Stimulated activated CD8-positive, alpha-beta memory T cell treated with anti-CD3 and anti-CD28 coated beads, Interleukin-15, amount 100 ng/mL, for 4 hours (primary cell): ENCODE results near the gene CACNA1B.

Experiments
- DNase-seq, 2 donors: peaks; one replicate each; pipeline ENCODE4 v3.0.0-alpha.2; 2020; ENCODE audit warnings: low read depth in 2 of 2

CACNA1B gene

DNA sequence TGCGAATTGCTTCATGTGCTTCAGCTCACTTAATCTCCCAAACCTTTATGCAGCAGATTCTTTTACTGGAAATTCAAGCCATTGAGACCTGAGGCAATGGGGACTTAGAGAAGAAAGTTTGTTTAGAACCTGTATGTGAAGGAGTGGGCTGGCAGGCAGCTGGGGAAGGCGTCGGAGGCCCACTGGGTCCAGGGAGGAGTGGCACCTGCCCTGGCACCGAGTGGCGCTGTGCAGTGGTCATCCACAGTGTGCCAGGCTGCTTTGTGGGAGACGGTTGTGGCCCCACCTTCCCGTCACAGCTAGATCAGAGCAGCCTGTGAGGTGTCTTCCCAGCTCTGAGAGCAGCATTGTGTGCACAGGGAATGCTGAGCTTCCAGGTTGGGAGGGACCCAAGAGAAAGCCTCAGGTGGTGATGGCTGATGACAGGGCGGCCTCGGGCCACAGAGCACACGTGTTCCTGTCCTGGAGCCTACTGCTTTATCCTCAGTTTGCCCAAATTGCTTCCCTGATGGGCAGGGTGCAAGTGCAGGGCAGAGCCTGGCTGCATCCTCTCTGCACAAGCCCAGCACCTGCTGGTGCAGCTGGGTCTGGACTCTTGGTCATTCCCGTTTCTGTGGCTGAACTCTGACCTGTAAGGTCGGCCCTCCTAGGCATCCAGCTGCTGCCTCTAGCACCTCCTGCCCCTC lies 175.2 kb downstream of the CACNA1B start:
- no peak for DNase-seq

DNA sequence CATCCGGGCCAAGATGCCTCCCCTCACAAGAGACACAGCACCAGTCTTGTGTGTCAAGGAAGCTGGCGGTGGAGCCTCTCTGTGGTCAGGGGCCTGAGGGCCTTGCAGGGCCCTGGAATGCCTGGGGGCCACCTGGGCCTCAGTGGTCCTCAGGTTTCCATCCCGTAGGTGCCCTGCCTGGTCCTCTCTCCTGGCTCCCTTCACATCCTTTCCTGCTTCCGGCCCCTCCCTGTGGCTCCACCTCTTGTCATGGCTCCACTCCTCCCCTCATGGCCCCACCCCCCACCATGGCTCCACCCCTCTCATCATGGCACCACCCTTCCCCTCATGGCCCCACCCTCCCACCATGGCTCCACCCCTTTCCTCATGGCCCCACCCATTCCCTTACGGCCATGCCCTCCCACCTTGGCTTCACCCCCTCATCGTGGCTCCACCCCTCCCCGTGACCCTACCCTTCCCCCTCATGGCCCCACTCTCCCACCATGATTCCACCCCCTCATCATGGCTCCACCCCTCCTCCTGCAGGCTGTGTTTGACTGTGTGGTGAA lies 175.8 kb downstream of the CACNA1B start:
- DNase-seq, result no peak

DNA sequence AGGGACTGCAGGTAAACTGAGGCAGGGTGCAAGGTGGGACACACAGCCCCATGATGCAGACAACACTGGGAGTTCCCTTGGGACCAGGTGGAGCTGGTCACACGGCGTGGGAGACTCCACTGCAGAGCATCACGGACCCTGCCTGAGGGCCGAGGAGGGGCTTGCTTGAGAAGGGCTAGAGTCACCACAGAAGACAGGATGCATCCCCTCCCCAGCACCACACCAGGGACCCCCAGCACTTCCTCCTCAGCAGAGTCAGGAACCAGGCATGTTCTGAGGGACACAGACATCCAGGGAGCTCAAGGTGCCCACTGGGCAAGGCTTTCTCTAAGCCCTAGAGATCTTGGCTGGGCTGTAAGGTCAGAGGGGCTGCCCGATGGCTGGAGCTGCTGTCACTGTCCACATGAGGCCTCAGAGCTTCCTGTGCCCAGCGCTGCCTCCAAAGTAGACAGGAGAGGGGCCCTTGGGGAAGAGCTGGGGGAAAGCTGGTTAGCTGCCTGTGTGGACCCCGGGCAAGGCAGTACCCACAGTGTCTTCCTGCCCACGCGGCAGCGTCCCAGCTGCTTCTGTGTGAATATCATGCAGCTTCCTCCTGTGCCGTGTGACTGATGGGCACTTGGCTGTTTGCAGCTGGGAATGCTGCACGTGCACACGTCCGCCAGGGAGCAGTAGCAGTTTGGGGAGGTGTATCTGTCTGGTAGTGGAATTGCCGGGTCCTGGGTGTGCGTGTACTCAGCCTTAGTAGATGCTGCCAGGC lies 176.6 kb downstream of the CACNA1B start:
- no peak for DNase-seq

DNA sequence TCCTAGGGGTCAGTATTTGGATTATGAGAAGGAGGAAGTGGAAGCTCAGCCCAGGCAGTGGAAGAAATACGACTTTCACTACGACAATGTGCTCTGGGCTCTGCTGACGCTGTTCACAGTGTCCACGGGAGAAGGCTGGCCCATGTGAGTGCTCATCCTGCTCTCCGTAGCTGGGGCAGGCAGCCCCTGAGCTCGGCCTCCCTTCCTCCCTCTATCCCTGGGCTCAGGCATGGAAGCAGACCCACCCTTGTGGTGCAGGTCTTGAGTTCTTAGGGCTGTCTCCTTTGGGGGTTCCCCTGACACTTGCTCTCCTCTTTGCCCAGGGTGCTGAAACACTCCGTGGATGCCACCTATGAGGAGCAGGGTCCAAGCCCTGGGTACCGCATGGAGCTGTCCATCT lies 180.1 kb downstream of the CACNA1B start:
- no peak for DNase-seq

DNA sequence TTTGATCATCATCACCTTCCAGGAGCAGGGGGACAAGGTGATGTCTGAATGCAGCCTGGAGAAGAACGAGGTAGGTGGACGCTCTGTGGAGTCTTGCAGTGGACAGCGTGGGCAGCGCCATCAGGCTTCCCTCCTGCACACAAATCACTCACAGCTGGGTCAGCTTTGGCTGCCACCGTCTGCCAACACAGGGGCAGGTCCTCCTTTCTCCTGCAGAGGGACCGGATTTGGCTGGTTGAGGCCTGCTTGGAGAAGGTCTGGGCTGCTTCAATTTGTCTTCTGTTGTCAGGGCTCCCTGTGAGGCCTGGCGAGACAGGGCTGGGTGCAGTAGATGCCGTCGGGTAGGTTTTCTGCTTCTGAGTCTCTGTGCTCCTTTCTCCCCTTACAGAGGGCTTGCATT lies 180.6 kb downstream of the CACNA1B start:
- DNase-seq, result no peak

DNA sequence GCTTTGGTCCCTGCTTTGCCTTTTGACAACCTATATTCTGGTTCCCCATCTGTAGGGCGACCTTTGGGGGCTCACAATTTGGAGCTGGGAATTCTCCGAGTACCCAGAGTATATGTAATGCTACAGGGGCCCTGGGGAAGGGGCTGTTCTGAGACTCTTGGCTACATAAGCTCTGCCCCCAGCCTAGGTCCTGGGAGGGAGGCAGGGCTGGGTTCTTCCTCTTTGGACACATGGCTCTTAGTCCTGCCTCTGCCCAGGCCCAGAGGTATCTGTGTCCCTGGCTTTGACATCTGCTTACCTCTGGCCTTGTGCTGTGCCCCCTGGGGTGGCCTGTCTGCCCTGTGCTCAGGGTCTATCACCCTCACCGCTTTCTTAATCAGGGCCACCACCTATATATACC lies 181.6 kb downstream of the CACNA1B start:
- no peak for DNase-seq

DNA sequence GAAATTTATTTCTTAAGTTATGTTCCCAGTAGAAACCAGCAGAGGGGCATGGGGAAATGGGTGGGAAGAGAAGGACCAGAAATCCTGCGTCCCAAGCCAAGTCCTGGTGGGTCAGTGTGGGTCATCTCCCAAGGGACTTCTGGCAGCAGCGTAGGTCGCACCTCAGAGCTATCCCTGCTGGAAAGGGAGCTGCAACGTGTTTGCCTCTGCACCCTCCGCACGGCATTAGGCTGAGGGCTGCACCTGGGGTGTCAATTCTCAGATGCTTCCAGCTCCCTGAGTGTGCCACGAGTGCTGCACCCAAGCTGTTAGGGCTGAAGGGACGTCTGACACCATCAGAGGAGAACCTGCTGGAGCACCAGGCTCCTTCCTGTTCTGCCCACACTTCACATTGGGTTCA lies 182.8 kb downstream of the CACNA1B start:
- DNase-seq, result no peak

DNA sequence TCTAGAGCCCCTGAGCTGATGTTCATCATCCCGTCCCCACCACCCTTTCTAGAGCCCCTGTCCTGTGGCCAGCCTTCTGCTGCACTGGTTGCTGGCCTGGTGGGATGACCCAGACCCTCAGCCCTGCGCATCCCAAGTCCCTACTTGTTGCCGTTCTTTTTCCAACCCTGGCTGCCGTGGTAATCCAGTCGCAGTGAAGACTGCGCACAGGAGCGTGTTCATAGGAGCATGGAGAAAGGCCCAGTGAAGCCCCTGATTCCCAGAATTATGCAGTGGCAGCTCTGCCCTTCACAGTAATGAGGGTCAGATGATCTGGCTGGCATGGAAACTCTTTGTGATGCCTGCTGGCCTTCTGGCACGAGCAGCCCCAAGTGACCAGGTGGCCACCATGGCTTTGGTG lies 183.3 kb downstream of the CACNA1B start:
- DNase-seq, result no peak

DNA sequence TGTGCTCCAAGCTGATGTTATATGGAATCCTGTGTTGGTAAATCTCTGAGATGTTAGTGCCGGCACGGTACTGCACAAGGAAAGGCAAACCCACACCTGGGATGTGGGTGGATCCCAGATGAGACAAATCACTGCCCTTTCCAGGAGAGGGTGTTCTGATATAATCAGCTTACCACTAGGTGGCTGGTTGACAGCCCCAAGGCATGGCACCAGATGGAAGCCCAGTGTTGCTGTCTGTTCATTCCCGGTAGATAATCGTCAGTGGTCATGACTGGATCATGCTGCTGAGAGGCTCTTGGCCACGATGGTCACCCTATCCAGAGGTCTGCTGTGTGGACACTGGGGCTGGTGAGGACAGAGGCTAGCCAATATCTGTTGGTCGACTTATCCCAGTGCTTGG lies 184.0 kb downstream of the CACNA1B start:
- DNase-seq, result no peak

DNA sequence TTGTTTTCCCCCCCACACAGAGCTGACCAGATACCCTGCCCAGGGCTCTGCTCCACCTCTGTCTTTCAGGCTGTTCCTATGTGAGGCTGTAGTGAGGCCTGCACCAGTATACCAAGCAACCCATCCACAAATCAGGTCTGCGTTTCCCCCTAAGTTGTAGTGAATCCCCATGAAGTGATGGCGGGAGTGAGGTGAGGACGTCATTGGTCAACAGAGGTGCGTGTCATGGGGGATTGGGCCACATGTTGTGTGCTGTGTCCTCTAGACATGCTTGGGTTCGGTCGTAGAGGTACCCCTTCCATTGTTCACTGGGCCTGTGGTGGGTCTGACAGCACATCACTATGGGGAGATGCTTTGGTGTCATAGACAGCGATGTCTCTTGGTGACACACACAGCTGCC lies 184.6 kb downstream of the CACNA1B start:
- DNase-seq, result no peak

DNA sequence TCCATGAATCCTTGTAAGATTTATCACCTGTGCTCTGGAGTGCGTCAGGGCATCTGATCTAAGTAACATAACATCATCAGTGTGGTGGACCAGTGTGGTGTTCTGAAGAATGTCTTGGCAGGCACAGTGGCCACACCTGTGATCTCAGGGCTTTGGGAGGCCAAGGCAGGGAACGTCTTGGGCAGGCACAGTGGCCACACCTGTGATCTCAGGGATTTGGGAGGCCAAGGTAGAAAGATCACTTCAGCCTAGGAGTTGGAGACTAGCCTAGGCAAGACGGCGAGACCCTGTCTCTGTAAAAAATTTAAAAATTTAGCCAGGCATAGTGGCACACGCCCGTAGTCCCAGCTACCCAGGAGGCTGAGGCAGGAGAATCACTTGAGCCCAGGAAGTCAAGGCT lies 185.5 kb downstream of the CACNA1B start:
- no peak for DNase-seq

DNA sequence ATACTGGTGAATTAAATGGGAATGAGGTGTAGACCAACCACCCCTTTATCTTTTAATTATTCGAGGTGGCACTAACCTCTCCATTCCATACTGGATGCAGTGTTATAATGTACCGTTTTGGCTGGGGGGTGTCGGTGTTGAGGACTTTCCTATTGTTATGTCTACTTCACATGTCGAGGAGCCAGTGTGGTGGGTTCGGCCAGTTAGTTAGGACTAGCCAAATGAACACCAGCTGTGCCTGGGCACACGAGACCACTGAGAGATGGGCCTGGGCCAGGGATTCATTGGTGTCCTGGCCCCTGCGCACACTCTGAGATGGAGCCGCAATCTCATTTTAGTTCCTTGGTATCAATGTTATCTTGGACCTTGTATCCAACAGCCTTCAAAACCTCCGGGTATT lies 186.2 kb downstream of the CACNA1B start:
- no peak for DNase-seq

DNA sequence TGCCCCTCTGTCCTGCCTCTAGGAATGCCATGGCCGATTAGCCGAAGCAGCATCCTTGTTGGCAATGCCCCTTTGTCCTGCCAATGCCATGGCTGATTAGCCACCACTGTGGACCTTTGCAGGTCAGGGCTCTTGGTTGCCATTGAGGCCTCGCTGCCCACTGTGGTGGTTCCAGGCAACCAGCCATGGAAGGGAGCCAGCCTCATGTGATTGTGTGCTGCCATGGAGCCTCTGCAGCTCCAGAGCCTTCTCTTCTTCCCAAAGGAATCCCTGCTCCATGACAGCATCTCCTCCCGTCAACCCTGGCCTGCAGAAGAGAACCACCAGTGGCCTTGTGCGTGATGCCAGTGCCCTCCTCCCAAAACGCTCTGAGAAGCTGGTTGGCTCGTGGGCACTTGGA lies 187.0 kb downstream of the CACNA1B start:
- no peak for DNase-seq

DNA sequence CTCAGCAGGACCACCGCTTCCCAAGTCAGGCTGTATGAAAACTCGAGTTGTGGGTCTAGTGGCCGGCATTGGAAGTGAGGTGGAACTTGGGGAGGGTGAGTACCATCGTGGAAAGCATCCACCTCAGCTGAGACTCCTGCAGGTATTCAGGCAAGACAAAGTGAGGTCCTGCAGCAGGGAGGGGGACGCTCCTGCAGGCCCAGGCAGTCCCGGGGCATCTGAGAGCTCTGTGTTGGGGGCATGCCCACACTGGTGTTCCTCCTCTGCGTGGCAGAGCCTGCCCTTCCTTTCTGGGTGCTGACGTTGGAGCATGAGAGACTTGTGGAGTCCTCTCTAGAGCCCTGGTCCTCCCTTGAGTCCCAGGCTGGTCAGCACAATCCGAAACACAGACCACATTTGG lies 187.7 kb downstream of the CACNA1B start:
- DNase-seq, result no peak

DNA sequence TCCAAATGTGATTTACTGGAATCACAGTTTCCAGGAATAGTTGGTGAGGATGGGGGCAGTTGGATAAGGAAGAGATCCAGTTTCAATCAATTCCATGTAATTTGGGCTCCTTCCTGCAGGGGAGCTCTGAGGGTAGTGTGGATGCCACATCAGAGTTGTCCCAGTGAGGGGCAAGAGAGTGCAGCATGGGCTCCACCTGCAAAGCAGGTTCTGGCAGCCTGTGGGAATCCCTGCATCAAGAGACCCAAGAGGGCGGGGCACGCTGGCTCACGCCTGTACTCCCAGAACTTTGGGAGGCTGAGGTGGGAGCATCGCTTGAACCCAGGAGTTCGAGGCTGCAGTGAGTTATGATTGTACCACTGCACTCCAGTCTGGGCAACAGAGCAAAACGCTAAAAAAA lies 188.5 kb downstream of the CACNA1B start:
- DNase-seq, result no peak

DNA sequence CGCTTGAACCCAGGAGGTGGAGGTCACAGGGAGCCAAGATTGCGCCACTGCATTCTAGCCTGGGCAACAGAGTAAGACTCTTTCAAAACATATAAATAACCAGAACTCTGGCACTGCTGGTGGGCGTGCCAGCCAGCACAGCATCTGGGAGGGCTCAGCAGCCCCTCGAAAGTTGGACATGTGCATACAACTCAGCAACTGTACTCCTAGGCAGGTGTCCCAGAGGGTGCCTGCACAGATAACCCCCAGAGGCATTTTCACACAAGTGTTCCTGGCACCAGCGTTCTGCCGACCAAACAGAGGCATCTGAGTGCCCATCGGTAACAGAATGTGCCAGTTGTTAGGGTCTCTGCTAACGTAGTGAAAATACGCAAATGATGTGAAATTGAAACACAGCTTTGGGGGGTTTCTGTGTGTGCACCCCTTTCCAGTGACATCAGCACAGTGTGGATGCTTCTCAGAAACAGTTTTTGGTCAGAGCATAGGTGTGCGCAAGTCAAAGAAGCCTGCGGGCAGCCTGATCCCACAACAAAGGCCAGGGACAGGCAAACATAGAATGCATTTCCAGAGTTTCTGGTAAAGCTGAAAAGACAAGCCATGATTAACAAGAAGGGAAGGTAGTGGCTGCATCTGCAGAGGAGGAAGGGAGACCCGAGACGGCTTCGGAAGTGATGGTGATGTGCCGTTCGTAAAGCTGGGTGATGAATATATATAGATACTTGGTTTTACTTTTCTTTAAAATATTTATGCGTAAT lies 190.2 kb downstream of the CACNA1B start:
- no peak for DNase-seq

DNA sequence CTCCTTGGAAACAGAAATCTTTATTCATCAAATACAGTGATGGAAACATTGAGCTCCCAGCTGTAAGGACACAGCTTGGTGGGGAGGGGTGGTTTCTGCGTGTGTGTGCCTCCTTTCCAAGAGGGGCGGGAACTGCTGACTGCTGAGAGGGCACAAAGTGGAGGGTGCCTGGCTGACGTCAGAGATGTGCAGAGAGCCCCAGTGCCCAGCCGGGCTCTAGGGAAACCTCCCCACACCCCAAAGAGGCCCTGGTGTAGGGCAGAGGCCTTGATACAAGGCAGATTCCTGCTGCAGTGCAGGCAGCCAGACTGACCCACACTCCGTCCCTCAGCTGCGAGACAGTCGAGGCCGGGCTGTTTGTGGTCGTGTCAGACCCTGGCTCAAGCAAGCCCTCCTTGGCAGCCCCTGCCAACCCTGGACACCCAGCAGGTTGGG lies 191.0 kb downstream of the CACNA1B start:
- no peak for DNase-seq

DNA sequence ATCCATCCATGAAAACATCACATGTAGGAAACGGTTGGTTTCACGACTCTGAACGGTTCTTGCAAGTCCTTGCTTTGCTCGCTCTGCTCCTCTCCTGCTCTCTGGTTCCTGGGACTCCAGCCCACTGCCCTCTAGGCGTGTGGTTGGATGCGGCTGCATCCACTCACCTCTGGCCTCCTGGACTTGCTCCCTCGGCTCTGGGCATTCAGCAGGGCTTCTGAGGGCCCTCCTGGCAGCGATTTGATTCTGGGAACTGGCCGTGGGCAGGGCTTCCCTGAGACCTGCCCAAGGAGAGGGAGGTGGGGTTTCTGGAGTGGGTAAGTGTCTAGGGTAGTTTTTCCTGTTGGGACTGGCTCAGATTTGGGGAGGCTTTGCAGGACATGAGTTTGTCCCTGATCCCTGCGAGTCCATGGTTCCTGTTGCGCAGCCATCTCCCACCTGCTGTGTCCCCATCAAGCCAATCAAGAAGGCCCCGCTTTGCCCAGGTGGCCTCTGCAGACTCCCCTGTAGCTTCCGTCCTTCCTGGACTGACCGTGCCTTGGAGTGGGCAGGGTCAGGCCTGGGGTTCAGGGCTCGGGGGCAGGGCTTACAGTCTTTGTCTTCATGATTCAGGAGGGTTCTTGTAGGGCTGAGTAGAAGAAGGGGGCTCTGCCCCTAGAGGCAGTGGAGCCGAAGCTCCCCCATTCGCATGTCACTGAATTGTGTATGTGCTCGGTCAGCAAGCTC lies 192.3 kb downstream of the CACNA1B start:
- DNase-seq, result no peak

DNA sequence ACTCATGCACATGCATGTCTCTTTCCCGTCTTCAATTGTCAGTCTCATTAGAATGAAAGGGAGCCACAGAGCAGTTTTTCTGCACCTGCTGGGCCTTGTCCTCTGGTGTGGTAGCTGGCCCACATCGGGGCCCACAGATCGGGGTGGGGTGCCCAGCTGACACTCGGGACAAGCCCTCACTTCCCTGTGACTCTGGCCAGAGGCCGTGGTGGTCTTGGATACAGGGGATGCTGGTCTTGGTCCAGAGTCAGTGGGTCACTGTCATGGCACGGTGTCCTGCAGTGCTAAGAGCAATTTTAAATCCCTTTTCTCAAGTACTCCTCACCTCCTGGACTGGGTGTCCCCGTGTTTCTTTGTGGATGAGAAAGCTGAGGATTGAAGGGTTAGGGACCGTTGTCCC lies 193.2 kb downstream of the CACNA1B start:
- no peak for DNase-seq

DNA sequence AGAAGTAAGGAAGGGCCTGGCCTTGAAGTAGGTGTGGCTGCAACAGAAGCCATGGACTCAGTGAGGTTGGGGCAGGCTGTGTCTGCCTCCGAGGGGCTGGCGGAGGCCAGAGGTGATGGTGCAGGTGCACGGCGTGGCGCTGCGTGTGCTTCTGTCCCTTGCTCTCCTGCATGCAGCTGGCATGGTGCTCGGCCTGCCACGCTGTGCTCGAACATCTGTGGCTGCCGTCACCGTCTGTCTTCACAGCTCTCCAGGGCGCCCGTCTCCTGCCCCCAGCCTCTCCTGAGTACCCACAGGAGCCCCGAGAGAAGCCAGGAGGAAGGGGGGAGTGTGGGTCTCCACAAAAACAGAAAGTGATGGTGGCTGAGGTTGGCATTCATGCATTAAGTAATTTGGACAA lies 193.7 kb downstream of the CACNA1B start:
- DNase-seq, result no peak

DNA sequence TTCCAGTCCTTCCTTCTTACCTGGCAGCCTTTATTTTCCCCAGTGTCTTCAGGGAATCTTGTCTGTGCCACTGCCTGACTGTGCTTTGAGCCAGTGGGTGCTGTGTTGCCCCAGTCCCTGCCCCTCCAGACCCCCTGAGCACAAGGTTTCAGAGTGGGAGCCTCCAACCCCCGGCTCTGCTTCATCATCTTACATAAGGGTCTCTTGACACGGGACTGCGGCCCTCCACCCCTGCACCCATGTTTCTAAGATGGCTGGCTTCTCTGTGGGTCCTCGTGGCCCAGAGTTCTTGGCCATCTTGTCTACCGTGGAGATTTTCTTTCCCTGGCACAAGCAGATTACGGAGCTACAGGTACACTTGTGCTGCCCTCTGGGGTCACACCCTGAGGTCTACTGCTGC lies 194.1 kb downstream of the CACNA1B start:
- DNase-seq, result no peak
